Esophagus (tissue), 2 donors: ENCODE measurements around the gene CALML4. TPM values are rescaled to one million over a fixed set of nuclear protein-coding genes. Genes with fewer than 3 reads are reported as not detected.

Experiments used
- H3K27ac ChIP-seq, 2 donors: one replicate each; pipeline ENCODE4 v1.5.1; 2013; ENCODE audit warnings: low read depth in 2 of 2, mild to moderate bottlenecking in 2 of 2, inconsistent platforms in 1 of 2, low read length in 1 of 2, moderate library complexity in 1 of 2
- H3K27me3 ChIP-seq, 2 donors: one replicate each; pipeline ENCODE4 v1.6.1; 2013; ENCODE audit warnings: low read length in 2 of 2, control low read depth in 1 of 2, mild to moderate bottlenecking in 1 of 2; ENCODE audit not compliant: insufficient read depth in 2 of 2, control insufficient read depth in 1 of 2
- H3K36me3 ChIP-seq, 2 donors: one replicate each; pipeline ENCODE4 v1.6.1; 2013; ENCODE audit warnings: low read length in 1 of 2; ENCODE audit not compliant: control insufficient read depth in 2 of 2, insufficient read depth in 2 of 2
- H3K4me1 ChIP-seq, 2 donors: one replicate each; pipeline ENCODE4 v1.6.1; 2013; ENCODE audit warnings: low read length in 1 of 2; ENCODE audit not compliant: control insufficient read depth in 2 of 2, insufficient read depth in 2 of 2
- H3K4me3 ChIP-seq, 2 donors: one replicate each; pipeline ENCODE4 v1.5.1; 2013; ENCODE audit warnings: low read length in 2 of 2, mild to moderate bottlenecking in 2 of 2, low read depth in 1 of 2, moderate library complexity in 1 of 2
- H3K9me3 ChIP-seq, 2 donors: one replicate each; pipeline ENCODE4 v1.6.1; 2013; ENCODE audit warnings: mild to moderate bottlenecking in 2 of 2, low read depth in 1 of 2, low read length in 1 of 2, moderate library complexity in 1 of 2; ENCODE audit not compliant: control insufficient read depth in 2 of 2, insufficient read depth in 1 of 2
- WGBS, 2 donors: extraction: QIAGEN DNeasy Blood & Tissue Kit; methylation state at CpG; one replicate each; pipeline ENCODE4 v1.1.7; 2013; 5-methylcytosine and 5-hydroxymethylcytosine counted together
- polyA plus RNA-seq, 2 donors: library from polyadenylated mRNA; stranded (reverse); fragments of 200-250 nt; gene quantifications; one replicate each; pipeline ENCODE4 v1.2.3, GENCODE V29; 2013
- donor health status: healthy with polysubstance abuse.
- donor health status: Bipolar disorder and iron deficiency.

CALML4 gene
- polyA plus RNA-seq, 2 donors: 5.0 to 11.2 TPM

DNA sequence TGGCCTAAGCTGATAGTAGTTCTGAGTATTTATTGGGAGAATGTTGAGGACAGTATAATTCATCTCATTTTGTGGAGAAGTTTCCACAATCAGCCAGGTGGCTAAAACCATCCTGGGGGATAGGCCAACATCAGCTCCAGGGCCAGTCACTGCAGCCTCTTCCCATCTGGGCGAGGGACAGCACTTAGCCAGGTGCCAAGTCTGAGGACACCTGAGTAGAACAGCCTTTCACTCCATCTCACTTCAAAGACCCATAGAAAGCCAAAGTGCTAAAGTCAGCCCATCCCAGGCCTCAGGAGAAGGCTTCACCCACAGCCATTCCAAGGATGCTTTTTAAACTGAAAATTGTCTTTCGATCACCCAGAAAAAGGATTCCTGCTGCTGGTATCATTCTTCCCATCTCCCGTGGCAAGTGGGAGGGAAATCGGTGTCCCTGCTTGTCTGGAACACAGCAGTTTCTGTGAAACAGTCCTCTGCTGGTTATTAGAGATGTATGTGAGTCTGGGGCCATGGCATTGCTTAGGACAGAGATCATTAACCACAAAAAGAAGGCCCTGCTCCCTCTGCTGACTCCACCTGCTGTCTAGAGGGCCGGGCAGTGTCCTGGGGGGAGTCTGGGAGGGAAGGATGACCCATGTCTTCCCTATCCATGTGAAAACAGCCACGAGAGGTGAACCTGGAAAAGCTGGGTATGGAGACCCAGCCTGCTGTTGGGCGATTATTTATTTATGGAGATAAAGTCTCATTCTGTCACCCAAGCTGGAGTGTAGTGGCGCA, 9.6 kb downstream of the CALML4 start:
- Histone ChIP-seq H3K4me1 (peaks cover 2 to 3% of the 10 kb centered on the region in 2 donors), H3K9me3 (no peaks in the 10 kb centered on the region), H3K27ac (no peak overlapping the region), H3K4me3 (no peak overlapping the region), H3K27me3 (no peaks in the 10 kb centered on the region), H3K36me3 (peaks cover 7 to 13% of the 10 kb centered on the region in 2 donors)
- 91% methylated on average over 8 of the region's 8 CpGs for WGBS, 2 donors

DNA sequence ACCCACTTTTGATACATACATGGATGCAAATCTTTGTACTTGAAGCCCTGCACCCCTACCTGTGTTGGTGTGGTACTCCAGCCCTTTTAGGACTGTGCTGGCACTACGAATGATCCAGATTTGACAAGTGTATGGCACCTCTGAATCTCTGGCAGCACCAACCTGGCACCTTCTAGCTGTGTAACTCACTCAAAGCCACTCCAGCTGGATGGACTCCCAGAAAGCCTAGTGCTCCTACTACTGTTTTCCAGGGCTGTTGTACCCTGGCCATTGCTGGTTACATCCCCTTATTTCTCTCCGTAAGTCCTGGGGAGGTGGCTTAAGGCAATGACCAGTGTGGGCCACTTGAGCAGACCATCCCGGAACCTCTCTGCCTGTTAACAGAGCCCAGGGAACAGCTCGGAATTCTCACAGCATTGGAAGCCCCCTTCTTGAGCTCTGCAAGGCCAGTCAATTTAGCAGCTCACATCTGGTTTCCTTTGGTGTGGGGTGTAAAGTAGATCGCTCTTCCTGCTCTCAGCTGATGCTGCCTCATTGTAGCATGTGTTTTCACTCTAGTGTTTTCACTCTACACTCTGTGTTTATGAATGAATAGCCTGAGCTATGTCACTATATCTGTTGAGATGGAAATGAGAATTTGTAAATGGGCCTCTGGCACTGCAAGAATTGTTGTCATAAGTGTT, 12.2 kb downstream of the CALML4 start:
- no peak overlapping the region for H3K4me3 ChIP-seq
- H3K4me1 ChIP-seq: peaks cover 2 to 3% of the 10 kb centered on the region in 2 donors
- peak overlapping the region in 1 of 2 donors; percentile 9 for H3K27ac ChIP-seq
- WGBS, 2 donors: 75 to 83% methylated on average over 5 of the region's 5 CpGs
- H3K9me3 ChIP-seq: no peaks in the 10 kb centered on the region
- no peaks in the 10 kb centered on the region for H3K27me3 ChIP-seq
- H3K36me3 ChIP-seq: peaks cover 7 to 13% of the 10 kb centered on the region in 2 donors

DNA sequence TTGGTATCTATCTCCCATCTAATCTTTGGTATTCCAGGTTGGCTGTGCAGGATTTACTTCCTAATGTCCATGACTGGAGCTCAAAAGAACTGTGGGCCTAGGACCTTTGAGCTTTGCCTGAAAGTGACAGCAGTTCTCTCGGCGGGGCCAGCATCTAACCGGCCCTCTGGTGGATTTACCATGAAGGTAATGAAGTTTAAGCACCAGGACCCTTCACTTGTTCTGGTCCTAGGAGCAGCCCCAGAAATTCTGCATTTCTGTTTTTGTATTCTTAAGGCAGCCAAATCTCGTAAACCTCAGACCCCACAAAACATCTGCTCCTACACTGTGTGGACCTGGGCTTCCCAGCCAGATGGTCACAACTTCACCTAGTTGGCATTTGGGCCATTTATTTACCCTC, 13.0 kb downstream of the CALML4 start:
- 92 to 94% methylated on average over 4 of the region's 4 CpGs for WGBS, 2 donors

DNA sequence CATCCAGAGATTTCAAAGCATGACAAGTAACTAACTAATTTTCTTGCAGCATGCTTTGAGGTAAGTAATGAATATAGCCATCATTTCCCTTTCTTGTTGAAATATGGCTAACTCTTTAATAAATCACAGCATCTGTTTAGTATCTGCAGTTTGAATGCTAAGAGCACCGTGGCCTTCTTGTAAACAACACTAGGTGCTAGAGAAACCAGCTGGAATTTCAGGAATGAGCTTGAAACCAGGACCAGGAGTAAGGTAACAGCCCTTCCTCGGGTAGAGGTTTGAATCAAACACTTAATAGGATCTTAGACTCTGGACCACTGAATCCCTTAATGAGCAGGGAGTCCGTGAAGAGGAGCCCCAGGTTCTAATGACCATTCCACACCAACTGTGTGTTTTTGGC, 13.6 kb downstream of the CALML4 start:
- H3K36me3 ChIP-seq: peaks cover 2 to 13% of the 10 kb centered on the region in 2 donors
- no peaks in the 10 kb centered on the region for H3K9me3 ChIP-seq
- WGBS, 2 donors: 63 to 66% methylated on average over 3 of the region's 3 CpGs
- H3K27ac ChIP-seq: no peak overlapping the region
- no peaks in the 10 kb centered on the region for H3K27me3 ChIP-seq
- H3K4me3 ChIP-seq: no peak overlapping the region
- H3K4me1 ChIP-seq: peaks cover 2 to 3% of the 10 kb centered on the region in 2 donors

More for the DNA sequence above, 13.0 kb downstream of the CALML4 start:
- H3K27ac ChIP-seq: no peak overlapping the region
- H3K9me3 ChIP-seq: no peaks in the 10 kb centered on the region
- H3K36me3 ChIP-seq: peaks cover 5 to 13% of the 10 kb centered on the region in 2 donors
- peaks cover 2 to 3% of the 10 kb centered on the region in 2 donors for H3K4me1 ChIP-seq
- no peaks in the 10 kb centered on the region for H3K27me3 ChIP-seq
- no peak overlapping the region for H3K4me3 ChIP-seq

DNA sequence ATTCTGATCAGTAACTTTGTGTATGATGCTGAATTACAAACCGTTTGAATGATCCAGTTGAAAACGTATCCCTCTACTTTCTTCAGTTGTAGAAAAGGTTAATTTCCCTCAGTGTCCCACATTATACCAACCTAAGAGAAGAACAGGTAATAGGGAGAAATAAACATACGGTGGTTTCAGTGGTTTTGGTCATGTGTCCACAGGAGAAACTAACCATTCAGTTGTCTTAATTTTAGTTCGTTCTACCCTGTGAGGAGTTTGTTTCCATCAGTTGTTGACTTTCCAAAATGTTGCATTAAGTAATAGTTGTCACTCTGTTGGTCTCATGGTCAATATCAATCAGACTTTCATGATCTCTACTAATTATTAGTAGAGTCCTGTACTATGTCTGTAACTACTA, 15.1 kb downstream of the CALML4 start:
- Histone ChIP-seq H3K27me3 (no peaks in the 10 kb centered on the region), H3K36me3 (peaks cover 2 to 14% of the 10 kb centered on the region in 2 donors), H3K9me3 (no peaks in the 10 kb centered on the region), H3K4me3 (no peak overlapping the region), H3K27ac (no peak overlapping the region), H3K4me1 (peaks cover 2 to 3% of the 10 kb centered on the region in 2 donors)
- WGBS, 2 donors: 84 to 92% methylated on average over 4 of the region's 4 CpGs

DNA sequence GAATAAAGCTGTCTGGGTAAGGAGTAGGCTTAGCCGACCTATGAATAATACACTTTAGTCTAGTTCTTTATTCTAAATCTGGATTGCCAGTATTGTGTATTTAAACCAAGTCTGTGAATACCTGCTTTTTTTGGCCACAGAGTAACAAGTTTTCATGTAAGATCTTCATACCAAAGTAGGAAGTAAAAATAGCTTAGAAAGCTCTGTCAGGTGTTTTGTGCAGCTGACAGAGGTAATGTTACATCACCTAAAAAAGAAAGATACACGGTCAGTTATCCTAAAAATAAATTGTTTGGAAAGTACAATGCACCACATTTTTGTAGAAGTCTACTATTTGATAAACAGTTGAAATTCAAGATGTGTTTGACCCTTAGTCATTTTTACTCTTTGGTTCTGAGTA, 16.5 kb downstream of the CALML4 start:
- 79 to 81% methylated on average over 2 of the region's 2 CpGs for WGBS, 2 donors
- Histone ChIP-seq H3K27me3 (no peaks in the 10 kb centered on the region), H3K36me3 (peaks cover 2 to 17% of the 10 kb centered on the region in 2 donors), H3K27ac (no peak overlapping the region), H3K4me3 (no peak overlapping the region), H3K9me3 (no peaks in the 10 kb centered on the region), H3K4me1 (peaks cover 2 to 3% of the 10 kb centered on the region in 2 donors)

DNA sequence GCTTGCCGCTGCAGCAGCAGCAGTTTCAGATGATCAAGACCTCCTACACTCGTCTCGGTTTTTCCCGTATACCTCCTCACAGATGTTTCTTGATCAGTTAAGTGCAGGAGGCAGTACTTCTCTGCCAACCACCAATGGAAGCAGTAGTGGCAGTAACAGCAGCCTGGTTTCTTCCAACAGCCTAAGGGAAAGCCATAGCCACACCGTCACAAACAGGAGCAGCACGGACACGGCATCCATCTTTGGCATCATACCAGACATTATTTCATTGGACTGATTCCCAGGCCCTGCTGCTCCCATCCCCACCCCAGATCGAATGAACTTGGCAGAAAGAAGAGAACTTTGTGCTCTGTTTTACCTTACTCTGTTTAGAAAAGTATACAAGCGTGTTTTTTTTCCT, 17.6 kb downstream of the CALML4 start:
- WGBS, 2 donors: 26 to 31% methylated on average over 9 of the region's 9 CpGs
- Histone ChIP-seq H3K27me3 (no peaks in the 10 kb centered on the region), H3K36me3 (peaks cover 2 to 10% of the 10 kb centered on the region in 2 donors), H3K4me3 (no peak overlapping the region), H3K9me3 (no peaks in the 10 kb centered on the region), H3K4me1 (no peaks in the 10 kb centered on the region), H3K27ac (peak overlapping the region; percentile 32 to 80)

DNA sequence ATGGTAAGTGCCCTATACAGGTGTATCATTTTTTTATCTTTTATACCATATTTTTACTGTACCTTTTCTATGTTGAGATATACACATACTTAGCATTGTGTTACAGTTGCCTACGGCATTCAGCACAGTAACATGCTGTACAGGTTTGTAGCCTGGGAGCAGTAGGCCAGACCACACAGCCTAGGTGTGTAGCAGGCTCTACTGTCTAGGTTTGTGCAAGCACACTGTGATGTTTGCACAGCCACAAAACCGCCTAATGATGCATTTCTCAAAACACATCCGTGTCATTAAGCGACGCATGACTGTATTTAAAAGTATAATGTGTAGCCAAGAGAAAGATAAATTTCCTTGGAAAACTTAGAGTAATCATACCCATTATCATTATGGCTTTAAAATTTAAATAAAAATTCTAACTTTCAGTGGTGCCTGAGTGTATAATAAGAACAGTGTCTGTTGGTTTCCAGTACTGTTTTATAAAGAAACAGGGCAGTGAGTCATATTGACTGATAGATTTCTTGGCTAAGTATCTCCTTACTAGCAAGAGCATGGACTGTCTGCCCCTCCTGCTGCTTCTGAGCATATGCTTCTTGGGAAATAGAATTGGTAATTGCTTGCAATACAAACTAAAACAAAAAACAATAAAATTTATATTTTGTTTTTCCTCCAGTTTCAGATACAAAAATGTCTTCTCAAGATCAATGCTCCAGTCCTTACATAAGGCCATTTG, 18.3 kb downstream of the CALML4 start:
- WGBS, 2 donors: 76 to 80% methylated on average over 5 of the region's 5 CpGs

DNA sequence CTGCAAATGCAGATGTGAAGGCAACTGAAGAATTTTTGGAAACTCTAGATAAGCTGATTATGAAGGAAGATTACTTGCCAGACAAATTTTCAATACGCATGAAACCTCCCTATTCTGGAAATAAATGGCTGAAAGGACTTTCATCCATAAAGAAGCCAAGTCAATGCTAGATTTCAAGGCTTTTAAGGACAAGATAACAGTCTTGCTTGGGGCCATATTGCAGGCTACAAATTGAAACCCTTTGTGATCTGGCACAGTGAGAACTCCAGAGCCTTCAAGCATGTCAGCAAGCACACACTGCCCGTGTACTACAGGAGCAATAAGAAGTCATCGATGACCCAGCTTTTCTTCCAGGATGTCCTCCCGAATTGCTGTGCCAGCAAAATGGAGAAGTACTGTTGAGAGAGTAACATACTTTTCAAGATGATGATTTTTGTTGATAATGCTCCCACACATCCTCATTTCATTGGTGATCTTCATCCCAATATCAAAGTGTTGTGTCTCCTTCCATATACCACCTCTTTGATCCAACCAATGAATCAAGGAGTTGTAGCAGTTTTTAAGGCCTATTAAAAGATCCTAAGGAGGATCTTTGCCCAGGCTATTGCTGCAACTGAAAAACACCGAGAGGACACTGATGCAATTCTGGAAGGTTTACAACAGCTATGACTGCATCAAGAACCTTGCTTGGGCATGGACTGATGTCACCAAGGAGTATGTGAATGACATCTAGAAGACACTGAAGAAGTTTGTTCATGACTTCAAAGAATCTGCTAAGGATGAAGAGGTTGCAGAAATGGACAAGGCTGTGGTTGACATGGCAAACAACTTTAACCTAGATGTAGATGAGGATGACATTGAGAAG, 20.3 kb downstream of the CALML4 start:
- Histone ChIP-seq H3K4me3 (no peak overlapping the region), H3K36me3 (peaks cover 0 to 12% of the 10 kb centered on the region in 2 donors), H3K27ac (no peak overlapping the region), H3K9me3 (no peaks in the 10 kb centered on the region), H3K4me1 (no peaks in the 10 kb centered on the region), H3K27me3 (no peaks in the 10 kb centered on the region)
- WGBS, 2 donors: 92 to 96% methylated on average over 5 of the region's 5 CpGs

More for the DNA sequence above, 18.3 kb downstream of the CALML4 start:
- Histone ChIP-seq H3K27ac (peak overlapping the region; percentile 15 to 60), H3K36me3 (peaks cover 2 to 6% of the 10 kb centered on the region in 2 donors), H3K9me3 (no peaks in the 10 kb centered on the region), H3K4me3 (no peak overlapping the region), H3K27me3 (no peaks in the 10 kb centered on the region), H3K4me1 (no peaks in the 10 kb centered on the region)
